Upper lobe of left lung (tissue), 6 donors: ENCODE data around the gene EGFL7. TPM values are rescaled to one million over a fixed set of nuclear protein-coding genes. Genes with fewer than 3 reads are reported as not detected.

ENCODE experiments used
- ATAC-seq, 2 donors: fragments of 200-7000 bp; cut with Tn5 transposase; one replicate each; pipeline ENCODE4 v1.9.1; 2022; ENCODE audit warnings: mild to moderate bottlenecking in 2 of 2, moderate library complexity in 2 of 2; ENCODE audit not compliant: low FRiP score in 2 of 2
- DNase-seq, 2 donors: peaks; one replicate each; pipeline ENCODE4 v3.0.0-alpha.2; 2019 to 2020
- H3K27ac ChIP-seq, 4 donors: fragments of 200-600 bp; sonication (generic); one replicate each; pipeline ENCODE4 v1.5.1; 2016 to 2019
- H3K27me3 ChIP-seq, 4 donors: fragments of 200-600 bp; sonication (generic); one replicate each; pipeline ENCODE4 v1.5.1; 2017 to 2019
- H3K36me3 ChIP-seq, 4 donors: fragments of 200-600 bp; sonication (generic); one replicate each; pipeline ENCODE4 v1.5.1; 2016 to 2019
- H3K4me1 ChIP-seq, 4 donors: fragments of 200-600 bp; sonication (generic); one replicate each; pipeline ENCODE4 v1.5.1; 2018 to 2019
- H3K4me3 ChIP-seq, 4 donors: fragments of 200-600 bp; sonication (generic); one replicate each; pipeline ENCODE4 v1.5.1; 2017 to 2019; ENCODE audit warnings: mild to moderate bottlenecking in 2 of 4, moderate library complexity in 1 of 4
- H3K9me3 ChIP-seq, 4 donors: fragments of 200-600 bp; sonication (generic); one replicate each; pipeline ENCODE4 v1.5.1; 2018 to 2019
- EP300 ChIP-seq, 4 donors: sonication (generic); formaldehyde crosslinking; IDR thresholded peaks; one replicate each; pipeline ENCODE4 v1.5.1; 2017; ENCODE audit warnings: antibody characterized with exemption in 4 of 4, control low read depth in 2 of 4
- POLR2A ChIP-seq, 4 donors: fragments of 450-650 bp; IDR thresholded peaks; one replicate each; pipeline ENCODE4 v1.5.1; 2016 to 2017; ENCODE audit warnings: antibody characterized with exemption in 4 of 4, mild to moderate bottlenecking in 2 of 4
- POLR2AphosphoS5 ChIP-seq, 2 donors: sonication (generic); formaldehyde crosslinking; IDR thresholded peaks; one replicate each; pipeline ENCODE4 v1.5.1; 2017; ENCODE audit warnings: antibody characterized with exemption in 2 of 2
- WGBS, 2 donors: methylation state at CpG; one replicate each; pipeline ENCODE4 v1.1.5; 2017 to 2018; 5-methylcytosine and 5-hydroxymethylcytosine counted together
- total RNA-seq, 6 donors: library from RNA; depleted of rRNA in 4 of 6; stranded (reverse); fragments of >200 nt in 4 of 6; gene quantifications; one replicate each; pipeline versions ENCODE4 v1.1.0 to v1.2.1, GENCODE V29; 2016 to 2021
- TF ChIP-seq, protein P1 (sequence below), 6 experiments: fragments of 450-650 bp in 4 of 6; fragments of 200-600 bp in 2 of 6; sonication (generic) in 2 of 6; IDR thresholded peaks; one replicate each; pipeline ENCODE4 v1.5.1; 2016 to 2019; ENCODE audit warnings: antibody characterized with exemption in 6 of 6
- donor health status: DM: no; HTN: no; CAD: no; lungs with moderate emphysema.
- donor health status: DM: no; HTN: yes; CAD: no; lungs with severe emphysema.

The EGFL7 gene
- total RNA-seq, 6 donors from 2014 or later: 77.9 to 321 (median 165) TPM

DNA sequence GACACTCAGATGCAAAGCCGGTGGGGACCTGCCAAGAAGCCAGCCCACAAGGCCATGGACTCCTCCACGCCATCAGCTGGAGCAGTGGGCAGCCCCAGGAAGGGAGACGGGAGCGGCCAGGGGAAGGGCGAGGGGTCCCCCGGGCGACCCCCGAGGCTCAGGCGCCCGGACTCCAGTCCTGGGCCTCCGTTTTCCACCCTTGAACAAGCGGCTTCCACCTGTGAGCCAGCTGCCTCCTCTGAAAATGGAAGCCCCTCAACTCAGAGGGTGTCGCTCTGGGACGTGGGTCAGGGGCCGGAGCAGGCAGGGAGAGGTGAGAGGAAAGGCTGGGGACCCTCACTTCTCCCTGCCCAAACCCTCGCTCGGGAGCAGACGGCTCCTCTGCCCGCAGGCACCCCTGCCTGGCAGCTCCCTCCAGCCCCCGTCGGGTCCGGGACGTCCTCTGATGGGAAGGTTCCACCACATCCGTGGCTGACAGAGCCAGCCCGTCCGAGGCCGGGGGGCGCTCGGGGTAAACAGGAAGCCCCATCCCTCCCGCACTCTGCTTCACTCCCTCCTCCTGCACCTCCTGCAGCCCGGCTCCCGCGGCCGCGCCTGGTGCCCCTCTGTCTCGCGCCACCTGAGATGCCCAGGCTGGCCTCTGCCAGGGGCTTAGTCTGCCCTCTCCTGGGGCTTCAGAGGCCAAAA lies 3.7 kb upstream of the EGFL7 start:
- peaks cover 0 to 7% (median 3%) of the 10 kb centered on the region in 4 donors for H3K36me3 ChIP-seq
- no peak for TF ChIP-seq EP300 (IDR thresholded peaks at IDR 0.05)
- TF ChIP-seq POLR2AphosphoS5 (IDR thresholded peaks at IDR 0.05): no peak
- TF ChIP-seq, protein P1, sequence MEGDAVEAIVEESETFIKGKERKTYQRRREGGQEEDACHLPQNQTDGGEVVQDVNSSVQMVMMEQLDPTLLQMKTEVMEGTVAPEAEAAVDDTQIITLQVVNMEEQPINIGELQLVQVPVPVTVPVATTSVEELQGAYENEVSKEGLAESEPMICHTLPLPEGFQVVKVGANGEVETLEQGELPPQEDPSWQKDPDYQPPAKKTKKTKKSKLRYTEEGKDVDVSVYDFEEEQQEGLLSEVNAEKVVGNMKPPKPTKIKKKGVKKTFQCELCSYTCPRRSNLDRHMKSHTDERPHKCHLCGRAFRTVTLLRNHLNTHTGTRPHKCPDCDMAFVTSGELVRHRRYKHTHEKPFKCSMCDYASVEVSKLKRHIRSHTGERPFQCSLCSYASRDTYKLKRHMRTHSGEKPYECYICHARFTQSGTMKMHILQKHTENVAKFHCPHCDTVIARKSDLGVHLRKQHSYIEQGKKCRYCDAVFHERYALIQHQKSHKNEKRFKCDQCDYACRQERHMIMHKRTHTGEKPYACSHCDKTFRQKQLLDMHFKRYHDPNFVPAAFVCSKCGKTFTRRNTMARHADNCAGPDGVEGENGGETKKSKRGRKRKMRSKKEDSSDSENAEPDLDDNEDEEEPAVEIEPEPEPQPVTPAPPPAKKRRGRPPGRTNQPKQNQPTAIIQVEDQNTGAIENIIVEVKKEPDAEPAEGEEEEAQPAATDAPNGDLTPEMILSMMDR (IDR thresholded peaks at IDR 0.05): no peak
- no peak for TF ChIP-seq POLR2A (IDR thresholded peaks at IDR 0.05)
- H3K9me3 ChIP-seq: no peaks in the 10 kb centered on the region
- peaks cover 18 to 41% (median 30%) of the 10 kb centered on the region in 4 donors for H3K4me1 ChIP-seq
- H3K27me3 ChIP-seq: peaks cover 0 to 27% (median 9%) of the 10 kb centered on the region in 4 donors
- peak overlapping the region; percentile 91 to 96 (median 92) for H3K27ac ChIP-seq
- DNase-seq: peak in 1 of 2 donors; percentile 84
- peak overlapping the region; percentile 32 to 64 (median 56) for H3K4me3 ChIP-seq
- WGBS, 2 donors: 20 to 24% methylated on average over 4 to 21 of the region's 37 CpGs
- ATAC-seq: no peak

DNA sequence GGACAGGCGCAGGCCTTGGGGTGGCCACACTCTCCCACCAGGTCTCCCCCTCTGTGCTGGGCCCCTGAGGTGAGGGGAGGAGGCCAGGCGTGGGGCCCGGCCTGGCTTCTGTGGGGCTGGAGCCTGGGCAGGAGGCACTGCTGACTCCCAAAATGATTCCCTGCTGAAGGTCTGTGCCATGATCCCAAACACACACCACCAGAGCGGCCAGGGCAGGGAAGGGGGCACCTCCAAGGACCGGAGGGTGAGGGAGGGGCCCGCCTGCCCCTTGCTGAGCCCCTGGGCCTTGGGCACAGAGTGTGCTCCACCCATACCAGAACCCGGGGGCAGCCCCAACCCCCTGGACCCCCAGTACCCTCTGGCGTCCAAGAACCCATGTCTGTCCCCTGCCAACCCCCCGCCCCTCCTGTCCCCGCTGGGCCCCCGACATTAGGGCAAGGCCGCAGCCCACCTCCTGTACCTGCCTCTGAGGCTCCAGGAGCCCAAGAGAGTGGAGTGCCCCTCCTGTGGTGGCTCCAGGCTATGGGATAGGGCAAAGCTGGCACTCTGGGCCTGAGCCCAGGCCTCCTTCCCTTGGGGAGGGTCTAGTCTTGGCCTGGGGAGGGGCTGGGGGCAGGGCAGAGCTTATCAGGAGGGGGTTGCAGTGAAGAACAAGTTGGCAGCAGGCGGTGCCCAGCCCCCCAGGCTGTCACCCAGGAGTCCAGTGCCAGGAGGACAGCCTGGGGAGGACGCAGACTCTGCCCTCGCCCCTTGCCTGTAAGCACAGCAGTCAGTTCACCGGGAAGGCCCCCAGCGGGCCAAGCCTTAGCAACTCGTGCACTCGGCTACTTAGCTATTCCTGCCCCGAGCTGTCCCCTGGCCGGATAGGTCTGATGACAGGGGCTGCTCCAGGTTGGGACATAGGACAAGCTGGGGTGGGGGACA lies 2.6 kb upstream of the EGFL7 start:
- TF ChIP-seq, protein P1 (IDR thresholded peaks at IDR 0.05): no peak
- TF ChIP-seq POLR2A (IDR thresholded peaks at IDR 0.05) (no peak), POLR2AphosphoS5 (IDR thresholded peaks at IDR 0.05) (peak in 1 of 2 donors; percentile 29)
- Histone ChIP-seq H3K9me3 (no peaks in the 10 kb centered on the region), H3K4me3 (peak overlapping the region; percentile 31 to 64 (median 56)), H3K27me3 (peaks cover 0 to 32% (median 11%) of the 10 kb centered on the region in 4 donors), H3K27ac (peak overlapping the region; percentile 91 to 96 (median 92)), H3K36me3 (peaks cover 0 to 18% (median 12%) of the 10 kb centered on the region in 4 donors), H3K4me1 (peaks cover 14 to 35% (median 24%) of the 10 kb centered on the region in 4 donors)
- peak in 1 of 2 donors; percentile 60 for DNase-seq
- 38 to 50% methylated on average over 8 to 10 of the region's 21 CpGs for WGBS, 2 donors
- no peak for ATAC-seq

- Histone ChIP-seq H3K4me3 (peak overlapping the region; percentile 19 to 64 (median 56)), H3K36me3 (peaks cover 0 to 22% (median 13%) of the 10 kb centered on the region in 4 donors), H3K9me3 (no peaks in the 10 kb centered on the region), H3K27me3 (peaks cover 0 to 37% (median 12%) of the 10 kb centered on the region in 4 donors), H3K4me1 (peaks cover 8 to 31% (median 21%) of the 10 kb centered on the region in 4 donors), H3K27ac (peak overlapping the region; percentile 91 to 96 (median 92))
- TF ChIP-seq POLR2A (IDR thresholded peaks at IDR 0.05): no peak
- TF ChIP-seq, protein P1 (IDR thresholded peaks at IDR 0.05): no peak
- no peak for TF ChIP-seq POLR2AphosphoS5 (IDR thresholded peaks at IDR 0.05)
- DNase-seq: no peak
- WGBS, 2 donors: 37% methylated on average over 7 of the region's 13 CpGs; no CpG with 5 or more reads in 1 of the 2 donors
- ATAC-seq: no peak
These were observed 1.7 kb upstream of the EGFL7 start for GRCh38 chr9:136660971-136661550.

- Histone ChIP-seq H3K27me3 (peaks cover 0 to 40% (median 14%) of the 10 kb centered on the region in 4 donors), H3K36me3 (peaks cover 0 to 29% (median 15%) of the 10 kb centered on the region in 4 donors), H3K27ac (peak overlapping the region; percentile 91 to 96 (median 92)), H3K4me1 (peaks cover 8 to 28% (median 18%) of the 10 kb centered on the region in 4 donors), H3K4me3 (peak overlapping the region; percentile 25 to 64 (median 56)), H3K9me3 (no peaks in the 10 kb centered on the region)
- 40 to 44% methylated on average over 1 to 17 of the region's 22 CpGs for WGBS, 2 donors
- TF ChIP-seq EP300 (IDR thresholded peaks at IDR 0.05): no peak
- TF ChIP-seq, protein P1 (IDR thresholded peaks at IDR 0.05): no peak
- no peak for TF ChIP-seq POLR2A (IDR thresholded peaks at IDR 0.05)
- no peak for TF ChIP-seq POLR2AphosphoS5 (IDR thresholded peaks at IDR 0.05)
- DNase-seq: peak in 1 of 2 donors; percentile 76
- ATAC-seq: no peak
These were observed 933 bp upstream of the EGFL7 start for GRCh38 chr9:136661641-136662325.
